A549 (cell line): ENCODE data around the gene CPLANE1. TPM values are rescaled to one million over a fixed set of nuclear protein-coding genes. Genes with fewer than 3 reads are reported as not detected.

Experiments
- ATAC-seq, 2 experiments: fragments of 200-7000 bp in 1 of 2; fragments of >200 bp in 1 of 2; cut with Nextera tagmentation in 1 of 2; cut with Tn5 transposase in 1 of 2; 3 replicates each; pipeline versions ENCODE4 v1.8.0 to v1.9.1; 2018 to 2020; ENCODE audit warnings: mild to moderate bottlenecking in 1 of 2, moderate library complexity in 1 of 2
- CTCF ChIA-PET: fragments of 300-600 bp; sonication (Branson Sonifier 250); formaldehyde crosslinking; extraction: SDS; loops from one replicate; lab custom pipeline; 2021; ENCODE audit warnings: antibody characterized with exemption, inconsistent platforms; lab: Yijun Ruan, JAX
- POLR2A ChIA-PET: fragments of 350-600 bp; formaldehyde crosslinking; extraction: SDS; loops from one replicate; lab custom pipeline; 2021; ENCODE audit warnings: antibody characterized with exemption, inconsistent platforms; lab: Yijun Ruan, JAX
- DNase-seq, 2 experiments: peaks; one replicate each; pipeline versions ENCODE4 v3.0.0 to v3.0.0-alpha.2; 2011 to 2016; ENCODE audit warnings: low read depth in 1 of 2, low spot score in 1 of 2
- FAIRE-seq: peaks from 2 replicates; lab custom pipeline; 2011; peaks lifted over from hg19 to GRCh38; lab: Jason Lieb, UNC
- H3K27ac ChIP-seq, 2 experiments: fragments of >200 bp; sonication (Bioruptor Twin); formaldehyde crosslinking; 3 replicates each; pipeline ENCODE4 v1.5.1; 2016 to 2017
- H3K4me1 ChIP-seq: fragments of >200 bp; sonication (Bioruptor Twin); formaldehyde crosslinking; 3 replicates; pipeline ENCODE4 v1.6.1; 2016
- H3K4me2 ChIP-seq: fragments of >200 bp; sonication (Bioruptor Twin); formaldehyde crosslinking; 3 replicates; pipeline ENCODE4 v1.6.1; 2016
- H3K4me3 ChIP-seq: fragments of >200 bp; sonication (Bioruptor Twin); formaldehyde crosslinking; 3 replicates; pipeline ENCODE4 v1.5.1; 2016
- H3K9me3 ChIP-seq: fragments of >200 bp; sonication (Bioruptor Twin); formaldehyde crosslinking; 3 replicates; pipeline ENCODE4 v1.6.1; 2016
- BCL3 ChIP-seq: fragments of >200 bp; sonication (Bioruptor Twin); formaldehyde crosslinking; IDR thresholded peaks from 3 replicates; pipeline ENCODE4 v1.6.1; 2016
- BHLHE40 ChIP-seq: IDR thresholded peaks from 2 replicates; pipeline ENCODE4 v1.6.1; 2012; ENCODE audit warnings: low read depth, low read length, inconsistent platforms
- CHD2 ChIP-seq: fragments of 150-350 bp; IDR thresholded peaks from 2 replicates; pipeline ENCODE4 v1.6.1; 2014; ENCODE audit warnings: low read length; ENCODE audit not compliant: partially characterized antibody
- CHD4 ChIP-seq: fragments of 200-600 bp; sonication (generic); IDR thresholded peaks from 2 replicates; pipeline ENCODE4 v1.6.1; 2016; ENCODE audit warnings: antibody characterized with exemption, mild to moderate bottlenecking, borderline replicate concordance
- E2F6 ChIP-seq: IDR thresholded peaks from 2 replicates; pipeline ENCODE4 v1.6.1; 2012; ENCODE audit warnings: low read depth, borderline replicate concordance
- ESRRA ChIP-seq: fragments of 150-350 bp; IDR thresholded peaks from 2 replicates; pipeline ENCODE4 v1.6.1; 2014; ENCODE audit warnings: mild to moderate bottlenecking, low read length, borderline replicate concordance
- FOSB ChIP-seq: fragments of 250-450 bp; sonication (Bioruptor Pico); IDR thresholded peaks from 2 replicates; pipeline ENCODE4 v1.5.0; 2020; ENCODE audit warnings: mild to moderate bottlenecking, moderate library complexity
- GATA3 ChIP-seq: IDR thresholded peaks from 2 replicates; pipeline ENCODE4 v1.6.1; 2012; ENCODE audit warnings: borderline replicate concordance
- HES2 ChIP-seq: fragments of >200 bp; sonication (Bioruptor Twin); formaldehyde crosslinking; IDR thresholded peaks from 2 replicates; pipeline ENCODE4 v1.6.1; 2016
- HOXB13 ChIP-seq: fragments of 250-450 bp; sonication (Bioruptor Pico); IDR thresholded peaks from 2 replicates; pipeline ENCODE4 v1.5.0; 2020; ENCODE audit warnings: low read depth, mild to moderate bottlenecking, moderate library complexity
- HOXB5 ChIP-seq: fragments of 250-450 bp; sonication (Bioruptor Pico); IDR thresholded peaks from 2 replicates; pipeline ENCODE4 v1.5.0; 2020; ENCODE audit warnings: mild to moderate bottlenecking, moderate library complexity
- MAX ChIP-seq: IDR thresholded peaks from 2 replicates; pipeline ENCODE4 v1.6.1; 2012
- PHF8 ChIP-seq: fragments of 200-600 bp; sonication (generic); IDR thresholded peaks from 2 replicates; pipeline ENCODE4 v1.6.1; 2016; ENCODE audit warnings: low read depth, mild to moderate bottlenecking, antibody characterized with exemption, moderate library complexity, borderline replicate concordance
- POLR2A ChIP-seq: IDR thresholded peaks from 2 replicates; pipeline ENCODE4 v1.6.1; 2012; ENCODE audit warnings: mild to moderate bottlenecking, low read length
- POLR2AphosphoS2 ChIP-seq: conservative IDR thresholded peaks from 2 replicates; pipeline ENCODE4 v1.6.1; 2012; ENCODE audit warnings: low read length, improper control_type of control experiment, inconsistent platforms
- RARB ChIP-seq: fragments of 250-450 bp; sonication (Bioruptor Pico); IDR thresholded peaks from 2 replicates; pipeline ENCODE4 v1.8.0; 2021; ENCODE audit warnings: mild to moderate bottlenecking, moderate library complexity
- REST ChIP-seq: fragments of 200-600 bp; sonication (generic); IDR thresholded peaks from 2 replicates; pipeline ENCODE4 v1.6.1; 2016; ENCODE audit warnings: antibody characterized with exemption, mild to moderate bottlenecking, moderate library complexity
- RNF2 ChIP-seq: fragments of 200-600 bp; sonication (generic); IDR thresholded peaks from 2 replicates; pipeline ENCODE4 v1.6.1; 2016; ENCODE audit warnings: low read depth, mild to moderate bottlenecking, antibody characterized with exemption, moderate library complexity, borderline replicate concordance
- TP53 ChIP-seq: fragments of 250-450 bp; sonication (Bioruptor Pico); IDR thresholded peaks from 2 replicates; pipeline ENCODE4 v1.5.0; 2021; ENCODE audit warnings: mild to moderate bottlenecking, moderate library complexity
- ZFP36 ChIP-seq: fragments of 450-650 bp; IDR thresholded peaks from 2 replicates; pipeline ENCODE4 v1.6.1; 2014; ENCODE audit warnings: borderline replicate concordance; ENCODE audit not compliant: partially characterized antibody
- ZNF302 ChIP-seq: fragments of 250-450 bp; sonication (Bioruptor Pico); IDR thresholded peaks from 2 replicates; pipeline ENCODE4 v1.9.0; 2021; ENCODE audit warnings: inconsistent platforms, mild to moderate bottlenecking, moderate library complexity
- WGBS: methylation state at CpG from one replicate; pipeline ENCODE4 v1.1.6; 2017; ENCODE audit errors: missing lambda C conversion rate; 5-methylcytosine and 5-hydroxymethylcytosine counted together
- polyA plus RNA-seq, 4 experiments: library from polyadenylated mRNA; depleted of rRNA in 3 of 4; stranded (reverse); fragments of >200 nt; fragmentation: RNase III in 1 of 4; extraction: RNeasy Plus Mini Kit Qiagen cat#74134 plus additional on column Dnase treatment in 1 of 4; gene quantifications; 2 replicates in 3 of 4; 3 replicates in 1 of 4; pipeline ENCODE4 v1.2.3, GENCODE V29; 2011 to 2017

CPLANE1 gene
- polyA plus RNA-seq, 2 of the 4 experiments (the other 2 are of a cell fraction) = 5.5 to 15.7 TPM

- TF ChIP-seq CHD4 = no peak
- no peak for TF ChIP-seq REST
- TF ChIP-seq MAX = no peak
- no peak for TF ChIP-seq E2F6
- TF ChIP-seq CHD2 = no peak
- no peak for TF ChIP-seq ZNF302 (CRISPR knock-in tag)
- no peak for TF ChIP-seq HOXB5 (CRISPR knock-in tag)
- TF ChIP-seq RARB (CRISPR knock-in tag) = no peak
- no peak for TF ChIP-seq HES2
- no peak for TF ChIP-seq GATA3
- no peak for TF ChIP-seq BHLHE40
- TF ChIP-seq PHF8 = no peak
- no peak for TF ChIP-seq TP53 (CRISPR knock-in tag)
- WGBS = 83% methylated on average over 3 of the region's 3 CpGs
- FAIRE-seq (no peak), DNase-seq (no peak), ATAC-seq (no peak)
- ChIA-PET POLR2A (interaction anchor here (0.6 kb wide), 1 partner anchor 14 kb away, joined by 3 read pairs; no protein-coding TSS in a partner anchor), CTCF (interaction anchor here (0.5 to 1.0 kb wide), 2 partner anchors 9 to 351 kb away, joined by 3 read pairs; no protein-coding TSS in a partner anchor)
- Histone ChIP-seq H3K4me2 (no peak overlapping the region), H3K4me1 (no peaks in the 10 kb centered on the region), H3K9me3 (no peaks in the 10 kb centered on the region), H3K4me3 (no peak overlapping the region), H3K27ac (no peak overlapping the region)
Observed at GRCh38 chr5:37080697-37081096, 168.5 kb downstream of the CPLANE1 start.

GRCh38 chr5:37077146-37077545 lies 172.0 kb downstream of the CPLANE1 start:
- no peak for DNase-seq
- CTCF ChIA-PET = no interaction called here
- Histone ChIP-seq H3K4me2 (no peak overlapping the region), H3K4me1 (no peaks in the 10 kb centered on the region), H3K4me3 (no peak overlapping the region), H3K9me3 (no peaks in the 10 kb centered on the region), H3K27ac (no peak overlapping the region)
- ATAC-seq = no peak
- FAIRE-seq = no peak
- POLR2A ChIA-PET = no interaction called here
- no peak for TF ChIP-seq BCL3
- TF ChIP-seq ESRRA = no peak
- no peak for TF ChIP-seq RNF2
- TF ChIP-seq POLR2A = no peak
- no peak for TF ChIP-seq POLR2AphosphoS2
- TF ChIP-seq HOXB13 (CRISPR knock-in tag) = no peak
- TF ChIP-seq FOSB (CRISPR knock-in tag) = no peak
- TF ChIP-seq MAX = no peak
- TF ChIP-seq GATA3 = no peak
- TF ChIP-seq ZFP36 = no peak
- no peak for TF ChIP-seq HOXB5 (CRISPR knock-in tag)
- no peak for TF ChIP-seq E2F6
- 86% methylated on average over 1 of the region's 1 CpG for WGBS
